A549 (cell line): ENCODE results near the gene PPBP.

Experiments used
- MAZ ChIP-seq: fragments of 150-350 bp; IDR thresholded peaks from 2 replicates; pipeline ENCODE4 v1.6.1; 2014; ENCODE audit warnings: antibody characterized with exemption, low read depth, low read length, borderline replicate concordance
- POLR2A ChIP-seq: IDR thresholded peaks from 2 replicates; pipeline ENCODE4 v1.6.1; 2012; ENCODE audit warnings: mild to moderate bottlenecking, low read length
- TF ChIP-seq, protein P1 (sequence below): fragments of >200 bp; sonication (Bioruptor Twin); formaldehyde crosslinking; IDR thresholded peaks from 3 replicates; pipeline ENCODE4 v1.6.1; 2016

DNA sequence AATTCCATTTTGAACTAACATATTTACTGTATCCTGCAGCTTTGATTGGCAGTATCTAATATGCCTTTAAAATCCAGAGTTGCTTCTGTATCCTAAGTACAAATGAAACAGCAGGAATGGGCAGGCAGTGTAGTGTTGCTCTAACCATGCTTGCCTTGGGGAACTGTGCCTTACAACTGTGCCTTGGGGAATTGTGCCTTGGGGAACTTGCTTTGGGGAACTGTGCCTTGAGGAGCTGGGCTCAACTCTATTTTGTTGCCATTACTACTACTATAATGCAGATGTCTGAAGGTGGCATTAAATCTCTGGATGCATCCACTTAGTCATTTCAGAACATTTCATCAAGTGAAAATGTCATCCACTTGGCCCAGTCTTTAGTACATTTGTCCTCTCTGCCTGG lies 43.6 kb upstream of the PPBP start:
- no peak for TF ChIP-seq MAZ
- TF ChIP-seq POLR2A: no peak
- TF ChIP-seq, protein P1, sequence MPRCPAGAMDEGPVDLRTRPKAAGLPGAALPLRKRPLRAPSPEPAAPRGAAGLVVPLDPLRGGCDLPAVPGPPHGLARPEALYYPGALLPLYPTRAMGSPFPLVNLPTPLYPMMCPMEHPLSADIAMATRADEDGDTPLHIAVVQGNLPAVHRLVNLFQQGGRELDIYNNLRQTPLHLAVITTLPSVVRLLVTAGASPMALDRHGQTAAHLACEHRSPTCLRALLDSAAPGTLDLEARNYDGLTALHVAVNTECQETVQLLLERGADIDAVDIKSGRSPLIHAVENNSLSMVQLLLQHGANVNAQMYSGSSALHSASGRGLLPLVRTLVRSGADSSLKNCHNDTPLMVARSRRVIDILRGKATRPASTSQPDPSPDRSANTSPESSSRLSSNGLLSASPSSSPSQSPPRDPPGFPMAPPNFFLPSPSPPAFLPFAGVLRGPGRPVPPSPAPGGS: no peak
